Measurements from ENCODE around the gene TNFSF13B. TPM values are rescaled to one million over a fixed set of nuclear protein-coding genes. Genes with fewer than 3 reads are reported as not detected.

Gene TNFSF13B
- total RNA-seq, 1 donor, result 2.6 TPM

DNA sequence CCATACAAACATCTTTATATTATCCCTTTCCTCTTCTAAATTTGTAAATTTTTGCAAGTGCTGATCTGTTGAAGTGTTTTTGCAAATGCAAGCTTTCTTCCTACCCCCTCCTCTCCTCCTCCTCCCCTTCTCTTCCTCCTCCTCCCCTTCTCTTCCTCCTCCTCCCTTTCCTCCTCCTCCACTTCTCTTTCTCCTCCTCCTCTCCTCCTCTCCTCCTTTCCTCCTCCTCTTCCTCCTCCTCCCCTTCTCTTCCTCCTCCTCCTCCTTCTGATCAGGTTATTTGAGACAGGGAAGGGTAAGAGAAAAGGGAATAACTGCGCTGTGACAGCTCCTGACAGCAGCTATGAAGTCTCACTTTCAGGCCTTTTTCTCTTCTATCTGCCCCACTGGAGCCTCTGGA is 8.9 kb downstream of the TNFSF13B start:
- TF ChIP-seq, protein P1, sequence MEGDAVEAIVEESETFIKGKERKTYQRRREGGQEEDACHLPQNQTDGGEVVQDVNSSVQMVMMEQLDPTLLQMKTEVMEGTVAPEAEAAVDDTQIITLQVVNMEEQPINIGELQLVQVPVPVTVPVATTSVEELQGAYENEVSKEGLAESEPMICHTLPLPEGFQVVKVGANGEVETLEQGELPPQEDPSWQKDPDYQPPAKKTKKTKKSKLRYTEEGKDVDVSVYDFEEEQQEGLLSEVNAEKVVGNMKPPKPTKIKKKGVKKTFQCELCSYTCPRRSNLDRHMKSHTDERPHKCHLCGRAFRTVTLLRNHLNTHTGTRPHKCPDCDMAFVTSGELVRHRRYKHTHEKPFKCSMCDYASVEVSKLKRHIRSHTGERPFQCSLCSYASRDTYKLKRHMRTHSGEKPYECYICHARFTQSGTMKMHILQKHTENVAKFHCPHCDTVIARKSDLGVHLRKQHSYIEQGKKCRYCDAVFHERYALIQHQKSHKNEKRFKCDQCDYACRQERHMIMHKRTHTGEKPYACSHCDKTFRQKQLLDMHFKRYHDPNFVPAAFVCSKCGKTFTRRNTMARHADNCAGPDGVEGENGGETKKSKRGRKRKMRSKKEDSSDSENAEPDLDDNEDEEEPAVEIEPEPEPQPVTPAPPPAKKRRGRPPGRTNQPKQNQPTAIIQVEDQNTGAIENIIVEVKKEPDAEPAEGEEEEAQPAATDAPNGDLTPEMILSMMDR (IDR thresholded peaks at IDR 0.05; ENCODE audit: insufficient read depth, low read depth, low read length), result no peak
- DNase-seq (ENCODE audit: low read depth), result no peak
- no peak overlapping the region for H3K4me3 ChIP-seq (ENCODE audit: low read depth, low read length)

DNA sequence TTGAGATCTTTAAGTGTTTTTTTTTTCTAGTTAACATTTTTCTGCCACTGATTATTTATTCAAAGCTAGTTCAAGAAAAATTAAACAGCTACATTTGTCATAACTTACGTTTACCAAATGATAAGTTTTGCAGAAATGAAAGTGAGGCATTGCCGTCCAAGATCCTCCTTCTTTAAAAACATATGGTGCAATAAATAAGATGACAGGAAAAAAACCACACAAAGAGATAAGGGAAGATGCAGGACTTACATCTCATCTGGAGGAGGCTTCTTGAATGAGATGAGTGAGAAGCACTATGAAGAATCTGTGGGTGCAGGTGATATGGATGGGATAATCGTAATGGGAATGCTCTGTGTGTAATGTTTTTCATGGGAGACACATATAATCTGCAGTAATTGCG is 12.4 kb downstream of the TNFSF13B start:
- TF ChIP-seq, protein P1 (IDR thresholded peaks at IDR 0.05; ENCODE audit: insufficient read depth, low read depth, low read length), result no peak
- peak; percentile 28 for DNase-seq (ENCODE audit: low read depth)
- no peak overlapping the region for H3K4me3 ChIP-seq (ENCODE audit: low read depth, low read length)

DNA sequence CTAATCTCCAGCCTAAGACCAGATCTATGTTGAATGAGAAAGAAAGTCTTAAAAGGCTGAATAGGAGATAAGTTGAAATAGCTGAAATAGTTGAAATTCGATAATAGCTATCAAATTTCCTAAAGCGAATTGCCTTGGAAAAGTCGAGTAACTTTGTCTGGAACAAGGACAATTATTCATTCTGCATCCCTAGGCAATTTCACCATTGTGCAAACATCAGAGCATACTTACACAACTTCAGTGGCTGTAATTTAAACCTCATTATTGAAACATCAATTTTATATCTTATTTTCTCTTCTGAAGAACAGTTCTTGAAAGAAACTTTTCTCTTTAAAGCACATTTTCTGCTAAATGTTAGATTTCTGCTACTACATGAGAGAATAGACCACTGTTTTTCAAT is 13.6 kb downstream of the TNFSF13B start:
- peak; percentile 18 for DNase-seq (ENCODE audit: low read depth)
- no peak overlapping the region for H3K4me3 ChIP-seq (ENCODE audit: low read depth, low read length)
- TF ChIP-seq, protein P1 (IDR thresholded peaks at IDR 0.05; ENCODE audit: insufficient read depth, low read depth, low read length), result no peak

DNA sequence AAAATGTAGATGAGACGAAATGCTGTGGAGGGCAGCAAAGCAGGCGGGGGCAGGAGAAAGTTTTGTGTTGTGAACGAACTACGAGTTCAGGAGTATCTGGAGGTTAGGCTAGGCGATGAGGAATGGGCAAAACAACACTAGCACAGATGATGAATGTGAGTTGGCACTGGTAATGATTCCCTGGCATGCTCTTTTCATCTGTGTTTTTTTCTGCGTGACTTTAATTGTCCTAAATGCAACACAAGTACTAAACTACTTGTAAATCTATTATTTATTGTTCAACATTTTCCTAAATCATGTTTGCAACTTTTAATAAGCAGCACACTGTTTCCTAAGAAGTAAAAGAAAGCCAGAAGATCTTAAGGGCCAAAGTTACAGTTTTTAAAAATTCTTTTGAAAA is 19.2 kb downstream of the TNFSF13B start:
- TF ChIP-seq, protein P1 (IDR thresholded peaks at IDR 0.05; ENCODE audit: insufficient read depth, low read depth, low read length), result no peak
- no peak for DNase-seq (ENCODE audit: low read depth)
- H3K4me3 ChIP-seq (ENCODE audit: low read depth, low read length), result no peak overlapping the region

DNA sequence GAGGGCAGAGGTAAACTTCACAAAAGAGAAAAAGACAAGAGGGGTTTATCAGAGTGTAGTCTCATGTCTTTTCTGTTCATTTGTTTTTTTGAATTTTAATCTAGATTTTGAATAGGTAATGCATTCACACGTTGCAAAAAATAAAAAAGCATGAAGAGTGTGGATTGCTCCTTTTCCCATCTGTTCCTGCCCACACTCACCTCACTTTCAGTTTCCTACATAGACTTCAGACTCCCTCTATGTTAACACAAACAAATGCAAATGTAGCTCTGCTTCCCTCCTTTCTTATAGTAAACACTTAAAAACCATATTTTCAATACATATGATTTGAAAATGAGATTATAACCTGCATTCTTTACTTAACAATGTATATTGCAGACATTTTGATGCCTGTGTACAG is 20.3 kb downstream of the TNFSF13B start:
- TF ChIP-seq, protein P1 (IDR thresholded peaks at IDR 0.05; ENCODE audit: insufficient read depth, low read depth, low read length), result no peak
- H3K4me3 ChIP-seq (ENCODE audit: low read depth, low read length), result no peak overlapping the region
- no peak for DNase-seq (ENCODE audit: low read depth)

DNA sequence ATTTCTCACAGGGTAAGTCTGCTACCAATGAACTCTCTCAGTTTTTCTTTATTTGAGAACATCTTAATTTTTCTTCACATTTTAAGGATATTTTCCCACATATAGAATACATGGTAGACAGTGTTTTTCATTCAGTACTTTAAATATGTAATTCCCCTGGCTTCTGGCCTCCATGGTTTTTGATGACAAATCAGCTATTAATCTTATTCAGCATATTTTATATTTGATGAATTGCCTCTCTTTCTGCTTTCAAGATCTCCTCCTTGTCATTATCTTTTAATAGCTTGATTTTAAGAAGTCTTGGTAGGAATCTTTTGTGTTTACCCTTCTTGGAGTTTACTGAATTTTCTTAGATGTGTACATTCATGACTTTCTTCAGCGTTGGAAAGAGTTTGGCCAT is 27.6 kb downstream of the TNFSF13B start:
- DNase-seq (ENCODE audit: low read depth), result no peak
- TF ChIP-seq, protein P1 (IDR thresholded peaks at IDR 0.05; ENCODE audit: insufficient read depth, low read depth, low read length), result no peak
- no peak overlapping the region for H3K4me3 ChIP-seq (ENCODE audit: low read depth, low read length)

DNA sequence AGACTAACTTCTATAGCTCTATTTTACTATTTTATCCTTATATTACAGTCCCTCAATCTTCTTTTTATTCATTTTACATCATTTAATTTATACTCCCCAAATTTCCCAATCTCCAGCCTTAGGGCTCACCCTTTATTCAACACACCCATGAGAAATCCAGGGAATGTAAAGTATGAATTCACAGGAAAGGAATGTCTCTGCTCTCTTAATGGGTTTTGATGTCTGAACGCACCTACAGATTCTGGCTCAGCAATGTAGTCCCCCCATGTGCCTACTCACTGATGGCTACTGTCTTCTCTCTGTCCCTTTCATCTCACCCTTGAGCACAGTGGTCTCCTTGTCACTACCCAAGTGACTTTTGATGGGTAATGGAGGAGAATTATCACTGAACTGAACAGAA is 32.8 kb downstream of the TNFSF13B start:
- TF ChIP-seq, protein P1 (IDR thresholded peaks at IDR 0.05; ENCODE audit: insufficient read depth, low read depth, low read length), result no peak
- DNase-seq (ENCODE audit: low read depth), result no peak

More for the DNA sequence above, 32.8 kb downstream of the TNFSF13B start:
- H3K4me3 ChIP-seq (ENCODE audit: low read depth, low read length), result no peak overlapping the region

Data from fibroblast of villous mesenchyme (primary cell).